OCI-M1 (cell line): Measurements from ENCODE around the gene FHIT.

Source experiments
- DNase-seq: peaks from one replicate; lab custom pipeline; 2025; lab: John Stamatoyannopoulos, UW

FHIT gene

GRCh38 chr3:59766200-59766872, 1484.9 kb downstream of the FHIT start:
- DNase-seq, result no peak

- DNase-seq, result no peak
Measured at GRCh38 chr3:59764171-59764570, 1487.1 kb downstream of the FHIT start.

- DNase-seq, result no peak
Measured at GRCh38 chr3:59762941-59763340, 1488.3 kb downstream of the FHIT start.

GRCh38 chr3:59759298-59760031, 1491.8 kb downstream of the FHIT start:
- no peak for DNase-seq

GRCh38 chr3:59758672-59759071, 1492.6 kb downstream of the FHIT start:
- no peak for DNase-seq

- DNase-seq, result no peak
Measured at GRCh38 chr3:59756934-59757333, 1494.3 kb downstream of the FHIT start.

- no peak for DNase-seq
Measured at GRCh38 chr3:59754456-59755129, 1496.7 kb downstream of the FHIT start.

- DNase-seq, result no peak
Measured at GRCh38 chr3:59753808-59754450, 1497.3 kb downstream of the FHIT start.

GRCh38 chr3:59752925-59753324, 1498.3 kb downstream of the FHIT start:
- DNase-seq, result no peak

GRCh38 chr3:59751606-59752005, 1499.6 kb downstream of the FHIT start:
- no peak for DNase-seq

GRCh38 chr3:59750391-59750790, 1500.9 kb downstream of the FHIT start:
- no peak for DNase-seq

GRCh38 chr3:59749291-59749690, 1502.0 kb downstream of the FHIT start:
- DNase-seq, result no peak

- DNase-seq, result no peak
Measured at GRCh38 chr3:59746585-59746984, 1504.7 kb downstream of the FHIT start.

GRCh38 chr3:59737241-59737640, 1514.0 kb downstream of the FHIT start:
- DNase-seq, result no peak

GRCh38 chr3:59734061-59734460, 1517.2 kb downstream of the FHIT start:
- DNase-seq, result peak; percentile 3

GRCh38 chr3:59733041-59733809, 1518.0 kb downstream of the FHIT start:
- no peak for DNase-seq

GRCh38 chr3:59731943-59732342, 1519.3 kb downstream of the FHIT start:
- DNase-seq, result no peak

- DNase-seq, result no peak
Measured at GRCh38 chr3:59730591-59730990, 1520.7 kb downstream of the FHIT start.

- DNase-seq, result no peak
Measured at GRCh38 chr3:59728587-59728908, 1522.7 kb downstream of the FHIT start.

- DNase-seq, result no peak
Measured at GRCh38 chr3:59727902-59728586, 1523.2 kb downstream of the FHIT start.

GRCh38 chr3:59726279-59726678, 1525.0 kb downstream of the FHIT start:
- DNase-seq, result no peak
